HUDEP-2 (cell line): ENCODE measurements around the gene HSF5.
"Not testable (repeated sequence)": the region's sequence is repeated elsewhere in the genome, so short reads cannot be mapped to it uniquely, and the experiment has no call there.

Experiments
- DNase-seq, 76 experiments: peaks; one replicate each; lab custom pipeline; 2025; ENCODE audit not compliant: unreplicated experiment in 76 of 76; lab: John Stamatoyannopoulos, UW

Gene HSF5

DNA sequence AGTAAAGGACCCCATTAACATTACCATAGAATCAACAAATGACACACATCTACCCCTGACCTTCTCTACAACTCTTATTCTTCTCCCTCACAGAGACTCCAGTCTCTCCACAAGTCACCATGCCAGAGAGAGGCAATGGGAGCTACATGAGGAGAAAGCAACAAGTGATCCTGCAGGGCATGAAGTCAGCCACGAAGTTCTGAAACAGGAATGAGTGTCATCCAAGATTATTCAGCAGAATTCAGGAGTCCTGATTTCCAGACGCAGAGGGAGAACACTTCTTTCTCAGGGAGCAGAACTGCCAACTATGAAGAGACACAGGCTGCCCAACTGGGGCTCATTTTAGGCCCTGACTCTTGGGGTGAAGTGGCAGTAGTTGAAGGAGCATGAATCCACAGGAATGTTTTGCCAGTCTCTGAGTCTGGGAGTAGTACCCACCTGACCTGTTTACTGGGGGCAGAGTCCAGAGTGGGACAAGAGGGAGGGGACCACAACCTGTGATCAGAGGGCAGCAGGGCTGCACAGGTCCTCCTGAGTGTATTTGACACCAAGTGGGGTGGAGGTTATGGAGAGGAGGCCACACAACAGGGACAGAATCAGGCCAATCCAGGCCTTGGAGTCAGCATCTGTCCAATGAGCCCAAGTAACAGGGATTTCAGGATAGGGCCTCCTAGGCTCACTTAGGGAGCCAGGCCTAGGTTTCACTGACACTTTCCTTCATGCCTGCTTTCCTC, 28.6 kb upstream of the HSF5 start:
- DNase-seq, result no peak

DNA sequence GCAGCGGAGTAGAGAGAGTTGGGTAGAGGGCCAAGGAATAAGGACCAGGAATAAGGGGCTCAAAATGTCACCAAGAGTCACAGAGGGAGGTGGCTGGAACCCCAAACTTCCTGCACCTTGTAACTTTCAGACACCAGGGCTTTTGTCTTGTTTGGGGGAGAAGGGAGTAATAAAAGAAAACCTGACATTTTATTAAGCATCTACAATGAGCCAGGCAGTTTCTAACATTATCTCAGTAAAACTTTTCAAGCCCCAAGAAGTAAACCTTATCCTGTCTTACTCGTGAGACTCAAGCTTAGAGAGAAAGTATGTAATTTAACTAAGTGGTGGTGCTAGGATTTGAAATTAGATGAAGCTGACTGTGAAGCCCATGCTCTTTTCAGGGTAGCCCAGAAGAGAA, 27.1 kb upstream of the HSF5 start:
- no peak for DNase-seq

DNA sequence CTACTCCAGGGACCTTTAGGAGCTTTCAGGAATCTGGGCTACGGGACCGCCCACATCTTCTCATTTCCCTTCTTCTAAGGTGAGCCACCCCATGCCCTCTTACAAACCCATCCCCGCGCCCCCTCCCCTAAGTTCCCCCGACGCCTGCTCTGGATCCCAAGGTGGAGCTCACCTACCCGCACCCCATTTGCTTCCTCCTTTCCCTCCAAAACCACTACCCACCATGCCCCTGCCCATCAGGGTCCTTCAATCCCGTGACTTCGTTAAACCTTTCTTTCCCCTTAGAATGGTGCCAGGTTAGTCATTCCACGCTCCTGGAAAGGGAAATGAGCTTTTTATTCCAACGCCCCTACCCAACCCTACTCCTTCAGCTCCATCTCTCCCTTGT, 26.6 kb upstream of the HSF5 start:
- no peak for DNase-seq

DNA sequence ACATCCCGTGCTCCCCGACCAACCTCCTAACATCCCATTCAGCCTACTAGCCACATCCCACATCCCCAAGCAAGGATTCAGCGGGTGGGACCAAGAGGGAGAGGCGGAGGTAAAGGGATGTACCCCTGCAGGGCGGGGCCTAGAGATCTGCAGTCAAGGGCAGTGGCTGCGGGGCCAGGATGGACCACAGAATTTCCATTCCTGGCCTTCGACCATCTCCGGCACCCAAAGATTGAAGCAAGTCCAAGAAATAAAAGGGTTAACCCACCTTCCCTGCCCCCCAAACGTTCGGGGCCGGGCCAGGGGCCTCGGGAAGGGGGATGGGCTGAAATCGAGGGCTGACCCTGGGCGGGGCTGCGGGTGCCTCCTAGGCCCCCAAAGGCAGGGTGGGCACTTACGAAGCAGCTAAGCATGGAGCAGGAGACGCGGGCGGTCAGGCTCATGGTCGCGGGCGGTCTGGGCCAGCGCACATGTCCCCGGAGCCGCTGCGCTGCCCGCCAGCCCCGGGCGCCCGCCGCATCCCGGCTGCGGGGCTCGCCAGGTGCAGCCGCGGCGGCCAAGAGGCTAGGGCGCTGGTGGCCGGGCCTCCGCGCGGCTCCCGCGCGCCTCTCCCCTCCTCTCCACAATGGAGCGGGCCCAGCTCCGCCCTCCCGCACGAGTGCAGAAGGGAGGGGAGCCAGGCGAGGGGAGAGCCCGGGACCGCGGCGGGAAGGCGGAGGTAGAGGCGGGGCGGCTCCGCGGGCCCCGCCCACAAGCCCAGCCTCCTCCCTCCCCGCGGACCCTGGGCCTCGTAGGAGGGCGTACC, 26.0 kb upstream of the HSF5 start, which contains the start of gene MTMR4:
Gene MTMR4 (minus strand): TSS at position 674 of the 805 bp plus-strand sequence. CDS start 231 bp downstream, at position 443.
- DNase-seq, result peak in 72 of 76 experiments; percentile 13 to 80 (median 62)

DNA sequence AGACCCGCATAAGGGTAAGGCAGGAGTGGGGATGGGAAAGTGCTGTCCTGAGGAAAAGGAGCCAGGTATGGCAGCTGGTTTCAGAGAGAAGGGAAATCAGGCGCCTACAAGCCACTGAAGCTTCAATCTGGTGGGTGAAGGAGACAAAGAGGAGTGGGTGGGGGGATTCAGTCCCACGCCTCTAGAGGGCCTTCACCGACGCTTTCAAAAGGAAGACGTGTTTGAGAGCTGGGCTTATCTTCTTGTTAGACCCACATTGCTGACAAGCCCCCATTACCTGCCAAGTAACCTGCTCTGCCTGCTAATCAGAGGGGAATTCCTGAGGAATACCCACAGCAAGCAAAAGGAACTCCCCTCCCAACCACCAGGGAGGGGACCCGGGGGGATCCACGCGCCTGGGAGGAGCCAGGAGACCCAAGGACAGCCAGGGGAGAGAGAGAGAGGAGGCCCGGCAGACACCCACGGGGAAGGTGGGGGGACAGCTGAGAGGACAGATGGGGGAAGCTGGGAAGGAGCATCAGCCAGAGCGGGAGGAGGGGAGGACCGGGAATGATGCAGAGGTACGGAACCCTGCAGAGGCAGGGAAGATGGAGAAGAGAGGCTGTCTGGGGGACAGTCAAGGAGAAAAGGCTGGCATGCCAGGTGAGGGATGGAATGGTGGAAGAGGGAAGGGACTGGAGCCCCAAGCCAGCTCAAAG, 25.2 kb upstream of the HSF5 start:
- DNase-seq, result no peak

DNA sequence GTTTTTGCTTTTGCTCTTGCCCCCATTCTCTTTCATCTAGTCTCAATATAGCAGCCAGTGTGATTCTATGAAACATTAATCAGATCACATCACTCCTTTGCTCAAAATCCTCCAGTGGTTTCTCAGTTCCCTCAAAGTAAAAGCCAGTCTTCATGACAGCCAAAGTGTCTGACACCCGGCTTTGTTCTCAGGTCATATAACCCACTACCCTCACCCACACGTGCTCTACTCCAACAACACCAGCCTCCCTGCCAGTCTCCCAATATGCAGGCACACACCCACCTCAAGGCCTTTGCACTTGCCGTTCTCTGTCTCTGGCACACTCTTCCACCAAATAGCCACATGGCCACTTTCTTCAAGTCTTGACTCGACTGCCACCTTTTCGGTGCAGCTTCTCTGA, 21.9 kb upstream of the HSF5 start:
- DNase-seq, result no peak

DNA sequence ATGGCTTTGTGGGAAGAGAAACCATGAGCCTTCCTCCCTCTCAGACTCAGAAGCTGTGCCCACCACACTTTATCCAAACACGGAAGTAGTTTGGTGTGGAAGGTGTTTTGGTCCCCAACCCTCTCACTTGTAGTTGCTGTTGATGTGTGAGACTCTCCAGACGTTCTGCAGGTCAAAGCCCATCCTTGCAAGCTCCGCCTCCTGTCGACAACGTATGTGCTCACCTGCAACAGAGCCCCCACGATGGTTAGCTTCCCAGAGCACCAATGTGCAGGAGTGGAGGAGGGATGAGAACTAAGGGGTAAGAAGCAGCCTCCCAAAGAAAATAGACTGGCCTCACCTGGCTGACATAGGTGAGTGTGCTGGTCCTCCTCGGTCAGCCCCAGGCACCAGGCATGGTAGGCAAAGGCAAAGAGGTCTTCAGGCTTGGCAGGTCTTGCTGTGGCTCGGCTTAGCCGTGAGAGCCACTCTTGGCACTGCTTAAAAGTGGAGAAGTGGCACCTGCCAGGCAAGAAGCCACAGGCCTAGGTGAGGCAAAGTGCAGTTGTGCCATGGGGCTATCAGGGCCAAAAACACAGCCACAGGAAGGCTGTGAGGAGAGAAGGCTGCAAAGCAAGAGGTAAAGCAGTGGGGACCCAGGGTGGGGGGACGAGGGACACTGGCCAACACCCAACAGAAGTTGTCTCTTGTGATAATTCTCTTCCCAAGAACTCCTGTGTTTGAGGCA, 20.3 kb upstream of the HSF5 start:
- DNase-seq, result no peak

DNA sequence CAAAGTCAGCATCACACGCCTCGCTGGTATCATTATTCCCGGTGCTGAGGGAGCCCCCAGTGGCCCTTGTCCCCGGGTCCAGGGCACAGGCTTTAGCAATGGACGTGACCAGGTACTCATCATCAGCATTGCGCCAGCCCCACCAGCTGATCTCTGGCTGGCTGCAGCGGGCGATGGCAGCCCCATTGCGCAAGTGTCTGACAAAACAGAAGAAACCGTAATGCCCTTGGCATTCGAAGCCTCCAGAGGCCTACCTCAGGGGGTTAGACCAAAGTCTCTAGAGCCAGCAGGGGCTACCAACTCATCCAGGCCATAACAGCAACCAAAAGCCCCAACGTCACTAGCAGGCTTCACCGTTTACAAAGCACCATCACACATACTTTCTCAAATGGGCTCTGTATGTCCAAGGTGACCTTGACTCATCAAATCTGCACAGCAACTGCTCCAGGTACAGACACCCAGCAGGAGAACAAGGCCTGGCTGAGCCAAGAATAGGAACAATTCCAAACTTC, 19.0 kb upstream of the HSF5 start:
- DNase-seq, result no peak

DNA sequence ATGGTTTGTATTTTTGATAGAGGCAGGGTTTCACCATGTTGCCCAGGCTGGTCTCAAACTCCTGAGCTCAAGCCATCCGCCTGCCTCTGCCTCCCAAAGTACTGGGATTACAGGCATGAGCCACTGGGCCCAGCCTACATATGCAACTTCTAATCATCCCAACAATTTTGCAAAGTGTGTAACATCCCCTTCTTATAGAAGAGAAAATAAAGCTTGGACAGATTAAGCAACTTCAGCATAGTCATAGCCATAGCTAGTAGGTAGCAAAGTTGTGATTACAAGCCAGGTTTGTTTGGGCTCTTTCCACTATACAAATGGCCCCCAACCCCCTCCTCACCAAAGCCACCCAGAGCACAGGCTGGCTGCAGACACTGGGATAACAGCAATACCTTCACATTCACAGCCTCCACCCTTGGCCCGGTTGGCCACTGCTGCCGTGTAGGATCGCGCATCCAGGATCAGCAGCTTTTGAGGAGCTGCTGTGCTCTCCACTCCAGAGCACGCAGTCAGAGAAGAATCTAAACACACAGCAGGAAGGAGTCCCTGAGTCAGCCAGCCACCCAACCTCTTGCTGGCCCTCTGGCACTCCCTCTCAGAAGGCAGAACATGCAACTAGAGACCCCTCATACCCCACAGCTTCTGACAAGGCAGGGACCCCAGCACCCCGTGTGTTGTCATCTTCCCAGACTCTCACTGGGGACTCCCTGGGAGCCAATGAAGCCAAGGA, 18.3 kb upstream of the HSF5 start:
- no peak for DNase-seq

DNA sequence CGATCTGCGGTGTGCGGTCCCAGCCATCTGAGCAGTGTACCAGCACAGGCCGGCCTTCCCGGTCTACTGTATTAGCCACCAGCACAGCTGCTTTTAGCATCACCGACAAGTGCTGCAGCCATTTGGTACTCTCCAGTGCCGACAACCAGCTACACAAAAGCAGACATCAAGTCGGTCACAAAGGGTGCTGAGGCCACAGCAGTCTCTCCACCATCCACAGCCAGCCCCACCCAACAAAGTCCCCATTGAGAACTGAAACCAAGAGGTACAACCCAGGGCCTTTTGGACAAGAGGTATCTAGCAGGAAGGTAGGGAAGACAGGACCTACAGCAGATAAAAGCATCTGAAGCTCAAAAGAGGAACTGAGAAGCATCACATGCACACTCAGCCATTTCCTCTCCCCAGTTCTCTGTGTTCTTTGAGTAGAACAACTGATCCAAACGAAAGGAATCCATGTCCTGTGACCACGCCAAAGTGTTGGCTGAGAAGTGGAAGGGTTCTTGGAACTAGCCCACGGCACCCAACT, 16.7 kb upstream of the HSF5 start:
- no peak for DNase-seq

DNA sequence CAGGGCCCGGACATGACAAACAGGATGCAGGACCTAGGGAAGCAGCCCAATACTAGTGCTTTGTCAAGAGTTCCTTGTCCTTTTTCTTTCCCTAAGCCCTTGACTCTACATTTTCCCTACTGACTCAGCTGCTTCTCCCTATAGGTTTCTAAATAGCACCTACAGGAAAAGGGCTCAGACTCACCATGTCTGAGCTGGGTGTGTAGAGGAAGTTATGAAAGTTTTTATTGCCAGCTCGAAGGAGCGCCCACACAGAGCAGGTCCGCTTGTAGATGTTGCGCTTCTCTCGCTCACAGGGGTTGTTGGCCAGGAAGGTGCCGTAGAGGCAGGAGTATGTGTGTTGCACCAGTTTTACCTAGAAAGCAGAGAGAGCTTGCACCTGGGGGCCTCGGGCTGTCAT, 15.7 kb upstream of the HSF5 start:
- no peak for DNase-seq

DNA sequence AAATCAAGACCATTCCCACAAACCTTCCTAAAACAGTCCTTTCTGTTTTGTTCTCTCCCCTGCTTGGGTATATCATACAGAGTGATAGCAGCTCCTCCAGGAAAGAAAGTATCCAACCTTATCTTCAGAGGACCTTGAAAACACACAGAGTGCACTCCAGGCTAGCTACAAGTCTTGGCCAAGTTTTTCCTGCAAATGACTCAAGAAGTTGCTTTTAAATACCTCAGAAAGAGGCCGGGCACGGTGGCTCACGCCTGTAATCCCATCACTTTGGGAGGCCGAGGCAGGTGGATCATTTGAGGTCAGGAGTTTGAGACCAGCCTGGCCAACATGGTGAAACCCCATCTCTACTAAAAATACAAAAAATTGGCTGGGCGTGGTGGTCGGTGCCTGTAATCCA, 14.9 kb upstream of the HSF5 start:
- DNase-seq, result not testable (repeated sequence)

DNA sequence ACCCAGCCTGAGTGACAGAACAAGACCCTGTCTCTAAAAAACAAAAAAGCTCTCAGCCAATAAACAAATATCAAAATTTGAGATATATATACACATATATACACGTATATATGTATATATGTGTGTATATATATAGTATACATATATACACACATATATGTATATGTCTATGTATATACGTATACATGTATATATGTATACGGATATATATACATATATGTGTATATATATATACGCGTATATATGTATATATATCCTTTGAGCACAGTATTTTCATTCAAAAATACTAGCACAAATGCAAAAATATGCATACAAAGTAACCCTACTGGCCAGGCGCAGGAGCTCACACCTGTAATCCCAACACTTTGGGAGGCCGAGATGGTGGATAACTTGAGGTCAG, 13.2 kb upstream of the HSF5 start:
- no peak for DNase-seq

DNA sequence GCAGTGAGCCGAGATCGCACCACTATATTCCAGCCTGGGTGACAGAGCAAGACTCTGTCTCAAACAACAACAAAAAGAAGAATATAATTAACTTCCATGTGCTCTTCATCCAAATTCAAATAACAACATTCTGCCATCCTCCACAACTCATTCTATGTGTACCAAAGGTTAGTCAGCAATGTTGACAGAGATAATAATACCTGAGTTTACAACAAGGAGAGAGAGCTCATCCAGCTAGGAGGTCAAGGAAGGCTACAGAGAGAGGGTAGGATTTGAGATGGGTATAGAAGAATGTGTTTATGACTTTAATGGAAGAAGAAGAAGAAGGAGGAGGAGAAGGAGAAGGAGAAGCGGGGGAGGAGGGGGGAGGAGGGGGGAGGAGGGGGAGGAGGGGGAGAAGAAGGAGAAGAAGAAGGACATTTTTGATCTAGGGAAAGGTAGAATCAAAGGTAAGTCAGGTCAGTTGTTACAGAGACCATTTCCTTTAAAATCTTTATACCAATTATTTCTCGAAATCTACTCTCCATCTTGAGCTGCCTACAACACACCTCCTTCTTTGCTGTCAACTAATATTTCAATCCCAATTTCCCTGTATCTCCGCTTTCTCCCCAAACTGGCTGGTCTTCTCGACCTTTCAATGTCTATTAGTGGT, 10.1 kb upstream of the HSF5 start:
- DNase-seq, result no peak

DNA sequence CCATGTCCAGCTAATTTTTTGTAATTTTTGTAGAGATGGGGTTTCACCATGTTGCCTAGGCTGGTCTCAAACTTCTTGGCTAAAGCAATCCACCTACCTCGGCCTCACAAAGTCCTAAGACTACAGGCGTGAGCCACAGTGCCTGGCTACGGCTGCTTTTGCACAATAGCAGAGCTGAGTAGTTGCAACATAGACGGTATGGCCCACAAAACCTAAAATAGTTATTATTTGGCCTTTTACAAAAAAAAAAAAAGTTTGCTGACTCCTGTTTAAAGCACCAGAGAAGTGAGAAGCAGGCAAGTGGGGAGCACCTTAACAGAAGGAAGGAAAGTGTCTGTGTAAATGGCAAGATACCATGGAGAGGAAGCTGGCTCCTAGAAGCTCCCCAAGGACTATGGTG, 5.3 kb upstream of the HSF5 start:
- DNase-seq, result no peak

DNA sequence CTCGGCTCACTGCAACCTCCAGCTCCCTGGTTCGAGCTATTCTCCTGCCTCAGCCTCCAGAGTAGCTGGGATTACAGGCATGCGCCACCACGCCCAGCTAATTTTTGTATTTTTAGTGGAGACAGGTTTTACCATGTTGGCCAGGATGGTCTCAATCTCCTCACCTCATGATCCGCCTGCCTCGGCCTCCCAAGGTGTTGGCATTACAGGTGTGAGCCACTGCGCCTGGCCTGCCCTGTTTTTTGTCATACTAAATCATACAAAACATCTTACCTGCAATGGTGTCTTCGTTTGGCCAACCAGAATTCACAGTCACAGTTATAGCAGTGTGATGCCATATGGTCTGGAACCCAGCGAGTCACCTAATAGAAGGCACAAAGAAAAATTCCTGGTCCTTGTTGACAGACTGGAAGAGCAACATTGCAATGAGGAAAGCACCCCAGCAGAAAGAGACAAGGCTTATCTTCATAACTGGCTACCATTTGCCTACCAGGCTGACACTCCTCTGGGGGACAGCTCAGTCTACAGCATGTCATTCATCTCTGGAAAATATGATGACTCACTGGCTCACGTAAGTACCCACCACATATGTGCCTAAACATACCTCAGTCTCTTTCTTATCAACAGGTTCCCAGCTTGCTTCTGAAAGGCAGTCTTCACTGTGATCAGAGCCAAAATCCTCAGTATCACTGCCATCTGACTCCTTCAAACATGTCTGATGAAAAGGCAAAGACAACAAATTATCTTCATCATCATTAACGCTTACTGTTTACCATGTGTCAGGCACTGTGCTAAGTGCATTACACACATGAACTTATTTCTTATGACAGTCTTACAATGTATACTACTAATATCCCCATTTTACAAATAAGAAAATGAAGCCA, 4.3 kb upstream of the HSF5 start:
- DNase-seq, result peak in 71 of 76 experiments; percentile 6 to 91 (median 68)

DNA sequence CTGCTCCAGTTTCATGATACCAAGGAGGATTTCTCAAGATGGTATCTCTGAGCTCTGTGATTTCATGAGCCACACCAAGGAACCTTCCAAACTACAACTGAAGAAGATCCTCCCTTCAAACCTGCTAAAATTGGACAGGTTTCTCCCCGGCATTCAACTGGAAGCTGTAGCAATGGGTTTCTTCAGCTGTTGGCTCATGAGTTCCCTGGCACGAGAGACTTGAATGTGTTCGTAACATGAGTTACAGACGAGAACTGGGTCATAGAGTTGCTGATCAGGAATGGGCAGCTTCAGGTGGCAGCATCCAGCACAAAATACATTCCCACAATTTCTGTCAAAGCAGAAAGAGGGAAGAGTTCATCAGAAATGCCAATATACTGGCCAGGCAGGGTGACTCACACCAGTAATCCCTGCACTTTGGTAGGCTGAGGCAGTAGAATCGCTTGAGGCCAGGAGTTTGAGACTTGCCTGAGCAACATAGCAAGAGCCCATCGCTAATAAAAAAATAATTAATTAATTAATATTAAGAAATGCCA, 3.4 kb upstream of the HSF5 start:
- no peak for DNase-seq

DNA sequence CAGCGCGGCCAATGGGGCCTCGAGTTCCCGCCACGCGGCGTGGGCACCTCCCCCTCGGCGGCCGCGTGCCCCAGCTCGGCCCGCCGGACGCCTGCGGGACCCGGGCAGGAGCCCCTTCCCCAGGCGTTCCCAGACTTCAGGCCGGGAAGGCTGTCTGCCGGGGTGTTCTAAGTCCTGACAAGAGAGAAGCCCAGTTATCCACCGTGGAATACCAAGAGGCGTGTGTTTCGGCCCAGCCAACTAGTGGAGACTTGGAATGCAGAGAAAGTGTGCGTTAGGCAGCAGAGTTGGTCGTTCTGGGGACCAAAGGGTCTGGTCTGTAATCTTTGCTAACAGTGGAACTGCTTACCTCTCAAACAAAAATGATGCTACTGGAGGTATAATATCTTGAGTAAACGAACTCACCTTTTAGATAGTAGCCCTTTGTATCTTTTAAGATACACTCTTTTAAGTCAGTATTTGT, 251 bp upstream of the HSF5 start:
- DNase-seq, result no peak
